Amniotic stem cell (primary cell): ENCODE results near the gene CDH16.
"Not testable (repeated sequence)": the region's sequence is repeated elsewhere in the genome, so short reads cannot be mapped to it uniquely, and the experiment has no call there.

ENCODE experiments used
- DNase-seq: peaks from one replicate; lab custom pipeline; 2025; lab: John Stamatoyannopoulos, UW

The CDH16 gene

GRCh38 chr16:66947302-66948065, 28.8 kb upstream of the CDH16 start:
- peak; percentile 60 for DNase-seq

- no peak for DNase-seq
These were observed 28.3 kb upstream of the CDH16 start for GRCh38 chr16:66946974-66947301.

GRCh38 chr16:66946541-66946940, 27.9 kb upstream of the CDH16 start:
- DNase-seq, result no peak

- no peak for DNase-seq
These were observed 27.3 kb upstream of the CDH16 start for GRCh38 chr16:66945939-66946338.

GRCh38 chr16:66944971-66945370, 26.3 kb upstream of the CDH16 start:
- not testable (repeated sequence) for DNase-seq

GRCh38 chr16:66944054-66944441, 25.4 kb upstream of the CDH16 start:
- no peak for DNase-seq

- no peak for DNase-seq
These were observed 24.9 kb upstream of the CDH16 start for GRCh38 chr16:66943426-66944053.

GRCh38 chr16:66942981-66943380, 24.3 kb upstream of the CDH16 start:
- no peak for DNase-seq

- DNase-seq, result no peak
These were observed 21.6 kb upstream of the CDH16 start for GRCh38 chr16:66940236-66940635.

GRCh38 chr16:66939366-66939765, 20.7 kb upstream of the CDH16 start:
- DNase-seq, result no peak

- DNase-seq, result no peak
These were observed 19.1 kb upstream of the CDH16 start for GRCh38 chr16:66937725-66938337.

- DNase-seq, result no peak
These were observed 18.3 kb upstream of the CDH16 start for GRCh38 chr16:66936889-66937554.

GRCh38 chr16:66936462-66936861, 17.8 kb upstream of the CDH16 start:
- DNase-seq, result no peak

GRCh38 chr16:66935314-66936011, 16.8 kb upstream of the CDH16 start, which contains the start of gene CES2:
Gene CES2, plus strand, starts transcription at chr16:66935516. Its CDS starts 120 bp downstream, at chr16:66935636.
- DNase-seq, result peak; percentile 29

- not testable (repeated sequence) for DNase-seq
These were observed 16.2 kb upstream of the CDH16 start for GRCh38 chr16:66934839-66935313.

GRCh38 chr16:66934138-66934838, 15.6 kb upstream of the CDH16 start, which contains the start of gene CIAO2B:
Gene CIAO2B, minus strand, starts transcription at chr16:66934402. Its CDS starts 38 bp downstream, at chr16:66934364.
- DNase-seq, result peak; percentile 57

- no peak for DNase-seq
These were observed 15.1 kb upstream of the CDH16 start for GRCh38 chr16:66933776-66934137.

- no peak for DNase-seq
These were observed 13.4 kb upstream of the CDH16 start for GRCh38 chr16:66932076-66932475.

GRCh38 chr16:66931665-66932064, 13.0 kb upstream of the CDH16 start:
- DNase-seq, result no peak

GRCh38 chr16:66930189-66930588, 11.5 kb upstream of the CDH16 start:
- DNase-seq, result no peak

GRCh38 chr16:66928702-66929388, 10.2 kb upstream of the CDH16 start:
- DNase-seq, result no peak
